Neural progenitor cell (in vitro differentiated cells): Measurements from ENCODE around the gene PLEKHA1. TPM values are rescaled to one million over a fixed set of nuclear protein-coding genes. Genes with fewer than 3 reads are reported as not detected.

Experiments used
- DNase-seq: peaks from one replicate; pipeline ENCODE4 v3.0.0-alpha.2; 2016; ENCODE audit warnings: low spot score
- H2AFZ ChIP-seq: fragments of 200-600 bp; sonication (generic); replicated peaks from 2 replicates; pipeline ENCODE4 v1.6.1; 2016; ENCODE audit warnings: antibody characterized with exemption
- H3F3A ChIP-seq: fragments of 200-600 bp; sonication (generic); 2 replicates; pipeline ENCODE4 v1.6.1; 2016; ENCODE audit warnings: antibody characterized with exemption, low read depth
- H3K27ac ChIP-seq: fragments of 200-600 bp; sonication (generic); 2 replicates; pipeline ENCODE4 v1.5.1; 2016; ENCODE audit warnings: mild to moderate bottlenecking
- H3K27me3 ChIP-seq: fragments of 200-600 bp; sonication (generic); 2 replicates; pipeline ENCODE4 v1.6.1; 2016; ENCODE audit warnings: mild to moderate bottlenecking, moderate library complexity
- H3K36me3 ChIP-seq: fragments of 200-600 bp; sonication (generic); 2 replicates; pipeline ENCODE4 v1.5.1; 2016
- H3K4me1 ChIP-seq: fragments of 200-600 bp; sonication (generic); 2 replicates; pipeline ENCODE4 v1.6.1; 2016; ENCODE audit warnings: mixed run types
- H3K4me2 ChIP-seq: fragments of 200-600 bp; sonication (generic); 2 replicates; pipeline ENCODE4 v1.6.1; 2016
- H3K4me3 ChIP-seq: fragments of 200-600 bp; sonication (generic); 2 replicates; pipeline ENCODE4 v1.5.1; 2016
- H3K79me2 ChIP-seq: fragments of 200-600 bp; sonication (generic); 2 replicates; pipeline ENCODE4 v1.6.1; 2016; ENCODE audit warnings: low read depth
- H3K9ac ChIP-seq: fragments of 200-600 bp; sonication (generic); 2 replicates; pipeline ENCODE4 v1.6.1; 2016
- H3K9me3 ChIP-seq: fragments of 200-600 bp; sonication (generic); 2 replicates; pipeline ENCODE4 v1.5.1; 2016; ENCODE audit warnings: low read depth
- H4K20me1 ChIP-seq: fragments of 200-600 bp; sonication (generic); 2 replicates; pipeline ENCODE4 v1.6.1; 2016; ENCODE audit warnings: low read depth
- H3K27ac Mint-ChIP-seq: 3 replicates; pipeline ENCODE4 v1.8.0; 2021; ENCODE audit warnings: mixed read lengths
- H3K27me3 Mint-ChIP-seq: 2 replicates; pipeline ENCODE4 v1.8.0; 2022; ENCODE audit warnings: low read depth, mild to moderate bottlenecking, inconsistent platforms, moderate library complexity, mixed read lengths; ENCODE audit not compliant: insufficient read depth
- H3K36me3 Mint-ChIP-seq: 3 replicates; pipeline ENCODE4 v1.8.0; 2021; ENCODE audit warnings: mixed read lengths
- H3K4me1 Mint-ChIP-seq: 3 replicates; pipeline ENCODE4 v1.8.0; 2021; ENCODE audit warnings: mixed read lengths
- H3K4me3 Mint-ChIP-seq: 3 replicates; pipeline ENCODE4 v1.8.0; 2021; ENCODE audit warnings: mild to moderate bottlenecking, moderate library complexity, mixed read lengths
- H3K9me3 Mint-ChIP-seq: 3 replicates; pipeline ENCODE4 v1.8.0; 2020; ENCODE audit warnings: mixed read lengths
- EZH2 ChIP-seq: fragments of 200-600 bp; sonication (generic); IDR thresholded peaks from 2 replicates; pipeline ENCODE4 v1.6.1; 2017; ENCODE audit warnings: antibody characterized with exemption, mild to moderate bottlenecking, moderate library complexity
- EZH2phosphoT487 ChIP-seq: fragments of 200-600 bp; sonication (generic); IDR thresholded peaks from 2 replicates; pipeline ENCODE4 v1.6.1; 2017; ENCODE audit warnings: antibody characterized with exemption
- total RNA-seq: library from RNA; depleted of rRNA; stranded (reverse); fragments of >200 nt; gene quantifications from 2 replicates; pipeline ENCODE4 v1.2.3, GENCODE V29; 2015; ENCODE audit warnings: low replicate concordance
- TF ChIP-seq, protein P1 (sequence below): fragments of 200-600 bp; sonication (generic); IDR thresholded peaks from 2 replicates; pipeline ENCODE4 v1.5.1; 2017; ENCODE audit warnings: antibody characterized with exemption, mild to moderate bottlenecking

Gene PLEKHA1
- total RNA-seq, 1 donor from 2014 or later = 79.1 TPM

GRCh38 chr10:122427280-122427679, 52.8 kb downstream of the PLEKHA1 start:
- no peaks in the 10 kb centered on the region for H3K27me3 Mint-ChIP-seq
- Histone ChIP-seq H4K20me1 (no peaks in the 10 kb centered on the region), H3K27ac (peak overlapping the region; percentile 1), H3K36me3 (peaks cover 11% of the 10 kb centered on the region), H3K4me2 (no peak overlapping the region), H3K79me2 (no peaks in the 10 kb centered on the region), H3K27me3 (no peaks in the 10 kb centered on the region), H2AFZ (no peak overlapping the region), H3K9me3 (no peaks in the 10 kb centered on the region), H3K4me1 (peaks cover 4% of the 10 kb centered on the region), H3K9ac (no peak overlapping the region), H3F3A (no peaks in the 10 kb centered on the region), H3K4me3 (no peak overlapping the region)
- H3K4me1 Mint-ChIP-seq = peaks cover 4% of the 10 kb centered on the region
- no peak overlapping the region for H3K4me3 Mint-ChIP-seq
- peaks cover 2% of the 10 kb centered on the region for H3K36me3 Mint-ChIP-seq
- no peaks in the 10 kb centered on the region for H3K9me3 Mint-ChIP-seq
- H3K27ac Mint-ChIP-seq = no peak overlapping the region
- no peak for DNase-seq
- TF ChIP-seq, protein P1, sequence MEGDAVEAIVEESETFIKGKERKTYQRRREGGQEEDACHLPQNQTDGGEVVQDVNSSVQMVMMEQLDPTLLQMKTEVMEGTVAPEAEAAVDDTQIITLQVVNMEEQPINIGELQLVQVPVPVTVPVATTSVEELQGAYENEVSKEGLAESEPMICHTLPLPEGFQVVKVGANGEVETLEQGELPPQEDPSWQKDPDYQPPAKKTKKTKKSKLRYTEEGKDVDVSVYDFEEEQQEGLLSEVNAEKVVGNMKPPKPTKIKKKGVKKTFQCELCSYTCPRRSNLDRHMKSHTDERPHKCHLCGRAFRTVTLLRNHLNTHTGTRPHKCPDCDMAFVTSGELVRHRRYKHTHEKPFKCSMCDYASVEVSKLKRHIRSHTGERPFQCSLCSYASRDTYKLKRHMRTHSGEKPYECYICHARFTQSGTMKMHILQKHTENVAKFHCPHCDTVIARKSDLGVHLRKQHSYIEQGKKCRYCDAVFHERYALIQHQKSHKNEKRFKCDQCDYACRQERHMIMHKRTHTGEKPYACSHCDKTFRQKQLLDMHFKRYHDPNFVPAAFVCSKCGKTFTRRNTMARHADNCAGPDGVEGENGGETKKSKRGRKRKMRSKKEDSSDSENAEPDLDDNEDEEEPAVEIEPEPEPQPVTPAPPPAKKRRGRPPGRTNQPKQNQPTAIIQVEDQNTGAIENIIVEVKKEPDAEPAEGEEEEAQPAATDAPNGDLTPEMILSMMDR = no peak
- no peak for TF ChIP-seq EZH2phosphoT487
- TF ChIP-seq EZH2 = no peak

GRCh38 chr10:122435212-122435827, 60.8 kb downstream of the PLEKHA1 start:
- Histone ChIP-seq H3K4me1 (no peaks in the 10 kb centered on the region), H3K4me2 (no peak overlapping the region), H3F3A (no peaks in the 10 kb centered on the region), H3K9ac (no peak overlapping the region), H4K20me1 (no peaks in the 10 kb centered on the region), H3K9me3 (no peaks in the 10 kb centered on the region), H3K4me3 (no peak overlapping the region), H3K36me3 (peaks cover 6% of the 10 kb centered on the region), H3K27ac (no peak overlapping the region), H3K27me3 (no peaks in the 10 kb centered on the region), H2AFZ (no peak overlapping the region), H3K79me2 (no peaks in the 10 kb centered on the region)
- no peak for TF ChIP-seq EZH2phosphoT487
- TF ChIP-seq, protein P1 = peak; percentile 87
- H3K4me3 Mint-ChIP-seq = no peak overlapping the region
- no peaks in the 10 kb centered on the region for H3K27me3 Mint-ChIP-seq
- DNase-seq = peak; percentile 72
- no peaks in the 10 kb centered on the region for H3K4me1 Mint-ChIP-seq
- H3K36me3 Mint-ChIP-seq = no peaks in the 10 kb centered on the region
- peaks cover 2% of the 10 kb centered on the region for H3K9me3 Mint-ChIP-seq
- no peak overlapping the region for H3K27ac Mint-ChIP-seq

GRCh38 chr10:122441961-122442360, 67.5 kb downstream of the PLEKHA1 start:
- Histone ChIP-seq H3F3A (no peaks in the 10 kb centered on the region), H3K4me1 (no peaks in the 10 kb centered on the region), H3K36me3 (no peaks in the 10 kb centered on the region), H2AFZ (no peak overlapping the region), H3K27me3 (no peaks in the 10 kb centered on the region), H3K9ac (no peak overlapping the region), H4K20me1 (no peaks in the 10 kb centered on the region), H3K27ac (no peak overlapping the region), H3K4me2 (no peak overlapping the region), H3K79me2 (no peaks in the 10 kb centered on the region), H3K4me3 (no peak overlapping the region), H3K9me3 (peaks cover 5% of the 10 kb centered on the region)
- H3K4me3 Mint-ChIP-seq = no peak overlapping the region
- peaks cover 16% of the 10 kb centered on the region for H3K9me3 Mint-ChIP-seq
- no peak for DNase-seq
- H3K27me3 Mint-ChIP-seq = no peaks in the 10 kb centered on the region
- H3K36me3 Mint-ChIP-seq = no peaks in the 10 kb centered on the region
- peaks cover 10% of the 10 kb centered on the region for H3K4me1 Mint-ChIP-seq
- H3K27ac Mint-ChIP-seq = peak overlapping the region; percentile 51
- TF ChIP-seq EZH2 = no peak
- TF ChIP-seq EZH2phosphoT487 = no peak
- TF ChIP-seq, protein P1 = no peak
